Caco-2 (cell line): ENCODE measurements around the gene ERC2. TPM values are rescaled to one million over a fixed set of nuclear protein-coding genes. Genes with fewer than 3 reads are reported as not detected.

ENCODE experiments used
- BruUV-seq: library from RNA; stranded (reverse); fragments of 400-500 nt; replicated peaks from 2 replicates; lab custom pipeline; 2021; lab: Mats Ljungman, UMichigan
- CTCF ChIA-PET: fragments of 300-600 bp; sonication (Branson Sonifier 250); formaldehyde crosslinking; loops from one replicate; lab custom pipeline; 2022; ENCODE audit warnings: antibody characterized with exemption; lab: Charles Lee
- POLR2A ChIA-PET: fragments of 300-600 bp; sonication (Branson Sonifier 250); formaldehyde crosslinking; loops from one replicate; lab custom pipeline; 2022; ENCODE audit warnings: antibody characterized with exemption; lab: Charles Lee
- DNase-seq, 2 experiments: peaks; one replicate each; pipeline versions ENCODE4 v3.0.0 to v3.0.0-alpha.2; 2020 to 2022
- H3K27me3 ChIP-seq: replicated peaks from 2 replicates; pipeline ENCODE4 v1.6.0; 2011; ENCODE audit warnings: low read length; ENCODE audit not compliant: control insufficient read depth, insufficient read depth
- H3K36me3 ChIP-seq: 2 replicates; pipeline ENCODE4 v1.5.1; 2011; ENCODE audit warnings: low read length; ENCODE audit not compliant: control insufficient read depth, insufficient read depth
- H3K4me1 ChIP-seq: fragments of 250-450 bp; sonication (Bioruptor Pico); 2 replicates; pipeline ENCODE4 v1.5.1; 2020; ENCODE audit warnings: mild to moderate bottlenecking
- H3K4me3 ChIP-seq: 2 replicates; pipeline ENCODE4 v1.5.1; 2011; ENCODE audit warnings: low read depth, mild to moderate bottlenecking, control low read depth, low read length
- H3K9me3 ChIP-seq: fragments of 250-450 bp; sonication (Bioruptor Pico); 2 replicates; pipeline ENCODE4 v1.5.1; 2020; ENCODE audit warnings: mild to moderate bottlenecking, moderate library complexity
- H3K27ac Mint-ChIP-seq: one replicate; pipeline ENCODE4 v1.8.0; 2022; ENCODE audit warnings: mixed read lengths; ENCODE audit not compliant: unreplicated experiment
- H3K27me3 Mint-ChIP-seq: one replicate; pipeline ENCODE4 v1.8.0; 2022; ENCODE audit warnings: mixed read lengths; ENCODE audit not compliant: insufficient read depth, unreplicated experiment
- H3K36me3 Mint-ChIP-seq: one replicate; pipeline ENCODE4 v1.8.0; 2022; ENCODE audit warnings: mild to moderate bottlenecking, mixed read lengths; ENCODE audit not compliant: insufficient read depth, unreplicated experiment
- H3K4me1 Mint-ChIP-seq: one replicate; pipeline ENCODE4 v1.8.0; 2022; ENCODE audit warnings: low read depth, mixed read lengths; ENCODE audit not compliant: unreplicated experiment
- H3K4me3 Mint-ChIP-seq: one replicate; pipeline ENCODE4 v1.8.0; 2022; ENCODE audit warnings: mild to moderate bottlenecking, moderate library complexity, mixed read lengths; ENCODE audit not compliant: unreplicated experiment
- H3K9me3 Mint-ChIP-seq: one replicate; pipeline ENCODE4 v1.8.0; 2022; ENCODE audit warnings: mixed read lengths; ENCODE audit not compliant: unreplicated experiment
- intact Hi-C: fragments of 100-400 bp; cut with micrococcal nuclease; formaldehyde crosslinking; loops from one replicate; pipeline ENCODE4 v1.10.0; 2022; ENCODE audit not compliant: unreplicated experiment
- total RNA-seq: library from RNA; stranded (reverse); gene quantifications from 2 replicates; pipeline ENCODE4 v1.2.3, GENCODE V29; 2022
- TF ChIP-seq, protein P1 (sequence below), 2 experiments: fragments of 200-600 bp in 1 of 2; IDR thresholded peaks; 1 replicate in 1 of 2; 2 replicates in 1 of 2; pipeline versions ENCODE4 v1.5.1 to v1.8.0; 2011 to 2022; ENCODE audit warnings: antibody characterized with exemption in 1 of 2, control low read depth in 1 of 2, inconsistent platforms in 1 of 2, low read depth in 1 of 2, low read length in 1 of 2, mild to moderate bottlenecking in 1 of 2, moderate library complexity in 1 of 2; ENCODE audit not compliant: insufficient read depth in 1 of 2, severe bottlenecking in 1 of 2, unreplicated experiment in 1 of 2

Gene ERC2
- total RNA-seq, 1 experiment from 2014 or later, result 0.54 TPM

DNA sequence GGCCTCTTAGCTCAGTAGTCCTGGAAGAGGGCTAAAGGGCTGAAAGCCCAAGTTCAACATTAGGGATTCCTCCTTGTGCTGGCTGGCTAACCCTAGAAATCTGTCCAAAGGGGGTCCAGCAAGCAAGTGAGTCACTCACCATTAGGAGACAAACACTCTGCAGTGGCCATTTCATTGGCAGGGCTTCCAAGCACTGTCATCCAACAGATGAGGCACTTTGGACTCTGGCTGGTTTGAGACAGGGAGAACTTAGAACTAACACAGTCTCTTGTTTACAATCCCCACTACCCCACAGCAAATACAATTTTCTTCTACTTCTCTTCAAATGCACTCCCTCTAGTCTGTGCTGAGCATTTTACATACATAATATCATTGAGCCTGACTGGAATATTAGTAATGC, 971.0 kb downstream of the ERC2 start:
- BruUV-seq, result no TSS peak
- intact Hi-C loops, result no loop called here
- TF ChIP-seq, protein P1, sequence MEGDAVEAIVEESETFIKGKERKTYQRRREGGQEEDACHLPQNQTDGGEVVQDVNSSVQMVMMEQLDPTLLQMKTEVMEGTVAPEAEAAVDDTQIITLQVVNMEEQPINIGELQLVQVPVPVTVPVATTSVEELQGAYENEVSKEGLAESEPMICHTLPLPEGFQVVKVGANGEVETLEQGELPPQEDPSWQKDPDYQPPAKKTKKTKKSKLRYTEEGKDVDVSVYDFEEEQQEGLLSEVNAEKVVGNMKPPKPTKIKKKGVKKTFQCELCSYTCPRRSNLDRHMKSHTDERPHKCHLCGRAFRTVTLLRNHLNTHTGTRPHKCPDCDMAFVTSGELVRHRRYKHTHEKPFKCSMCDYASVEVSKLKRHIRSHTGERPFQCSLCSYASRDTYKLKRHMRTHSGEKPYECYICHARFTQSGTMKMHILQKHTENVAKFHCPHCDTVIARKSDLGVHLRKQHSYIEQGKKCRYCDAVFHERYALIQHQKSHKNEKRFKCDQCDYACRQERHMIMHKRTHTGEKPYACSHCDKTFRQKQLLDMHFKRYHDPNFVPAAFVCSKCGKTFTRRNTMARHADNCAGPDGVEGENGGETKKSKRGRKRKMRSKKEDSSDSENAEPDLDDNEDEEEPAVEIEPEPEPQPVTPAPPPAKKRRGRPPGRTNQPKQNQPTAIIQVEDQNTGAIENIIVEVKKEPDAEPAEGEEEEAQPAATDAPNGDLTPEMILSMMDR (IDR thresholded peaks at IDR 0.05; ENCODE audit: insufficient read depth in 1 of 2, low read depth in 1 of 2, low read length in 1 of 2, severe bottlenecking in 1 of 2, unreplicated experiment in 1 of 2), result no peak
- Mint-ChIP-seq H3K9me3 (no peaks in the 10 kb centered on the region), H3K27ac (no peak overlapping the region), H3K36me3 (no peaks in the 10 kb centered on the region), H3K4me1 (peaks cover 19% of the 10 kb centered on the region), H3K4me3 (no peak overlapping the region), H3K27me3 (no peaks in the 10 kb centered on the region)
- H3K27me3 ChIP-seq, result no peaks in the 10 kb centered on the region
- CTCF ChIA-PET, result no interaction called here
- H3K4me3 ChIP-seq, result no peak overlapping the region
- no peak for DNase-seq
- H3K36me3 ChIP-seq, result no peaks in the 10 kb centered on the region
- POLR2A ChIA-PET, result no interaction called here
- H3K4me1 ChIP-seq, result no peaks in the 10 kb centered on the region
- H3K9me3 ChIP-seq, result no peaks in the 10 kb centered on the region

DNA sequence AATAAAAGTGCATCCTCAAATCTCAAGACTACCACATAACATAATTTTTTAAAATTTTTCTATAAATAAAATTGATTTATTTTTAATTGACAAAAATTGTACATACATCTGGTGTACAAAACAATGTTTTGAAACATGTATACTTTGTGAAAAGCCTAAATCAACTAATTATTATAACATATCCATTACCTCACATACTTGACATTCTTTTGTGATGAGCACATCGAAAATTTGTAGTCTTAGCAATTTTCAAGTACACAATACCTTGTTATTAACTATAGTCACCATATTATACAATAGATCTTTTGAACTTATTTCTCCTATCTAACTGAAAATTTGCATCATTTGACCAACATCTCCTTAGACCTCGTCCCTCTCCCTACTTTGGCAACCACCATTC, 973.3 kb downstream of the ERC2 start:
- ChIA-PET POLR2A (no interaction called here), CTCF (no interaction called here)
- intact Hi-C loops, result no loop called here
- no TSS peak for BruUV-seq
- Mint-ChIP-seq H3K27me3 (no peaks in the 10 kb centered on the region), H3K36me3 (no peaks in the 10 kb centered on the region), H3K4me1 (peaks cover 21% of the 10 kb centered on the region), H3K4me3 (no peak overlapping the region), H3K27ac (no peak overlapping the region), H3K9me3 (no peaks in the 10 kb centered on the region)
- no peak for DNase-seq
- no peak overlapping the region for H3K4me3 ChIP-seq
- H3K36me3 ChIP-seq, result no peaks in the 10 kb centered on the region
- H3K9me3 ChIP-seq, result no peaks in the 10 kb centered on the region
- TF ChIP-seq, protein P1 (IDR thresholded peaks at IDR 0.05; ENCODE audit: insufficient read depth in 1 of 2, low read depth in 1 of 2, low read length in 1 of 2, severe bottlenecking in 1 of 2, unreplicated experiment in 1 of 2), result no peak
- no peaks in the 10 kb centered on the region for H3K4me1 ChIP-seq
- no peaks in the 10 kb centered on the region for H3K27me3 ChIP-seq

DNA sequence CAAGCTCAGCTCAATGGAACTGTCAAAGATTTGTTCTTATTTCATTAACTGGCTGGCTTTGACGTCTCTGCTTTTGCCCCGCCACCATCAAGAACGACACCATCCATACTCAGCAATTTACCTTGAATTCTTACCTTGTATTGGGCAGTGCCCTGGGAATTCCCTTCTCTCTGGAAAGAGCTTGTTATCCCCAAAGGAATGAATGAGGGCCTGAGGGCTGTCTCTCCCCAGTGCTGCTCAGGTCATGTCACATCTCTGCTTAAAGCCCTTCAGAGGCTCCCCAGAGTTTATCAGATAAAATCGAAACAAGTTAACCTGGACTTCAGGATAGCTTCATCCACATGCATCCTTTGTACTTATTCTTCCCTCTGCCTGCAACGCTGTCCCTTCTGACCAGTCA, 975.3 kb downstream of the ERC2 start:
- no peak for DNase-seq
- Histone ChIP-seq H3K9me3 (no peaks in the 10 kb centered on the region), H3K4me3 (no peak overlapping the region), H3K27me3 (no peaks in the 10 kb centered on the region), H3K36me3 (no peaks in the 10 kb centered on the region), H3K4me1 (no peaks in the 10 kb centered on the region)
- CTCF ChIA-PET, result interaction anchor here (0.6 kb wide), 1 partner anchor 76 kb away, joined by 3 read pairs; no protein-coding TSS in a partner anchor
- BruUV-seq, result no TSS peak
- peaks cover 4% of the 10 kb centered on the region for H3K27me3 Mint-ChIP-seq
- TF ChIP-seq, protein P1 (IDR thresholded peaks at IDR 0.05; ENCODE audit: insufficient read depth in 1 of 2, low read depth in 1 of 2, low read length in 1 of 2, severe bottlenecking in 1 of 2, unreplicated experiment in 1 of 2), result no peak
- intact Hi-C loops, result no loop called here
- no peak overlapping the region for H3K4me3 Mint-ChIP-seq
- H3K27ac Mint-ChIP-seq, result no peak overlapping the region
- no peaks in the 10 kb centered on the region for H3K9me3 Mint-ChIP-seq
- peaks cover 21% of the 10 kb centered on the region for H3K4me1 Mint-ChIP-seq
- POLR2A ChIA-PET, result no interaction called here
- no peaks in the 10 kb centered on the region for H3K36me3 Mint-ChIP-seq
